HepG2 (cell line): ENCODE results near the gene S1PR5. TPM values are rescaled to one million over a fixed set of nuclear protein-coding genes. Genes with fewer than 3 reads are reported as not detected.

Experiments used
- ATRX ChIP-seq: sonication (generic); formaldehyde crosslinking; IDR thresholded peaks from 2 replicates; pipeline ENCODE4 v1.4.0; 2020; ENCODE audit warnings: missing genetic modification reagents, borderline replicate concordance
- CBX2 ChIP-seq, 2 experiments: fragments of 200-600 bp in 1 of 2; sonication (generic); formaldehyde crosslinking in 1 of 2; IDR thresholded peaks; 2 replicates each; pipeline versions ENCODE4 v1.7.0 to v1.8.1; 2018 to 2022; ENCODE audit warnings: low read depth in 2 of 2, low read length in 1 of 2, mild to moderate bottlenecking in 1 of 2, missing genetic modification reagents in 1 of 2
- CBX5 ChIP-seq: sonication (generic); formaldehyde crosslinking; IDR thresholded peaks from 2 replicates; pipeline ENCODE4 v1.4.0; 2020; ENCODE audit warnings: missing genetic modification reagents, borderline replicate concordance
- GPBP1L1 ChIP-seq: sonication (generic); formaldehyde crosslinking; IDR thresholded peaks from 2 replicates; pipeline ENCODE4 v1.5.0; 2020; ENCODE audit warnings: mild to moderate bottlenecking, missing genetic modification reagents
- HCFC1 ChIP-seq: fragments of 150-350 bp; IDR thresholded peaks from 2 replicates; pipeline ENCODE4 v1.6.1; 2014; ENCODE audit warnings: low read depth, low read length
- HDAC1 ChIP-seq: sonication (generic); formaldehyde crosslinking; IDR thresholded peaks from 2 replicates; pipeline ENCODE4 v1.5.1; 2020; ENCODE audit warnings: mild to moderate bottlenecking, missing genetic modification reagents
- HNF4G ChIP-seq, 2 experiments: sonication (generic) in 1 of 2; formaldehyde crosslinking in 1 of 2; IDR thresholded peaks; 2 replicates each; pipeline versions ENCODE4 v1.4.0 to v1.6.1; 2011 to 2020; ENCODE audit warnings: borderline replicate concordance in 2 of 2, low read depth in 2 of 2, mild to moderate bottlenecking in 2 of 2, low read length in 1 of 2, missing genetic modification reagents in 1 of 2, moderate library complexity in 1 of 2
- KDM1A ChIP-seq: IDR thresholded peaks from 2 replicates; pipeline ENCODE4 v1.6.1; 2016; ENCODE audit warnings: missing compliant biosample characterization
- MYPOP ChIP-seq: sonication (generic); formaldehyde crosslinking; IDR thresholded peaks from 2 replicates; pipeline ENCODE4 v1.8.1; 2023; ENCODE audit warnings: mild to moderate bottlenecking, moderate library complexity, missing genetic modification reagents
- NKX3-1 ChIP-seq: sonication (generic); formaldehyde crosslinking; IDR thresholded peaks from 2 replicates; pipeline ENCODE4 v1.5.0; 2020; ENCODE audit warnings: missing genetic modification reagents
- SP140L ChIP-seq: sonication (generic); formaldehyde crosslinking; IDR thresholded peaks from 2 replicates; pipeline ENCODE4 v1.4.0; 2020; ENCODE audit warnings: missing genetic modification reagents, borderline replicate concordance
- TAF1 ChIP-seq: sonication (generic); formaldehyde crosslinking; IDR thresholded peaks from 2 replicates; pipeline ENCODE4 v1.4.0; 2020; ENCODE audit warnings: missing genetic modification reagents
- ZHX1 ChIP-seq: sonication (generic); formaldehyde crosslinking; IDR thresholded peaks from 2 replicates; pipeline ENCODE4 v1.8.1; 2022; ENCODE audit warnings: low read depth, mild to moderate bottlenecking, missing genetic modification reagents
- ZIK1 ChIP-seq: sonication (generic); formaldehyde crosslinking; IDR thresholded peaks from 2 replicates; pipeline ENCODE4 v1.5.0; 2020; ENCODE audit warnings: mild to moderate bottlenecking, low read depth, missing genetic modification reagents, borderline replicate concordance
- ZMYM3 ChIP-seq: sonication (generic); formaldehyde crosslinking; IDR thresholded peaks from 2 replicates; pipeline ENCODE4 v1.5.1; 2020; ENCODE audit warnings: mild to moderate bottlenecking, missing genetic modification reagents
- ZNF121 ChIP-seq: sonication (generic); formaldehyde crosslinking; IDR thresholded peaks from 2 replicates; pipeline ENCODE4 v1.5.0; 2020; ENCODE audit warnings: mild to moderate bottlenecking, missing genetic modification reagents
- ZNF230 ChIP-seq: sonication (generic); formaldehyde crosslinking; IDR thresholded peaks from 2 replicates; pipeline ENCODE4 v1.4.0; 2020; ENCODE audit warnings: mild to moderate bottlenecking, missing genetic modification reagents
- ZNF234 ChIP-seq: sonication (generic); formaldehyde crosslinking; conservative IDR thresholded peaks from 2 replicates; pipeline ENCODE4 v1.5.1; 2020; ENCODE audit warnings: mild to moderate bottlenecking, missing genetic modification reagents
- ZNF317 ChIP-seq: sonication (generic); formaldehyde crosslinking; IDR thresholded peaks from 2 replicates; pipeline ENCODE4 v1.5.0; 2020; ENCODE audit warnings: mild to moderate bottlenecking, missing genetic modification reagents
- ZNF383 ChIP-seq: sonication (generic); formaldehyde crosslinking; IDR thresholded peaks from 2 replicates; pipeline ENCODE4 v1.4.0; 2020; ENCODE audit warnings: missing genetic modification reagents, mild to moderate bottlenecking, borderline replicate concordance
- ZNF556 ChIP-seq: sonication (generic); formaldehyde crosslinking; IDR thresholded peaks from 2 replicates; pipeline ENCODE4 v1.4.0; 2020; ENCODE audit warnings: mild to moderate bottlenecking, missing genetic modification reagents, borderline replicate concordance
- ZNF792 ChIP-seq: IDR thresholded peaks from 2 replicates; pipeline ENCODE4 v1.6.1; 2016
- ZSCAN22 ChIP-seq: sonication (generic); formaldehyde crosslinking; IDR thresholded peaks from 2 replicates; pipeline ENCODE4 v1.4.0; 2020; ENCODE audit warnings: mild to moderate bottlenecking, missing genetic modification reagents
- polyA plus RNA-seq, 8 experiments: library from polyadenylated mRNA; depleted of rRNA in 3 of 8; stranded (reverse) in 7 of 8; unstranded in 1 of 8; fragments of >200 nt; fragmentation: Illumina TruSeq in 4 of 8; extraction: Trizol in 4 of 8; gene quantifications; 2 replicates each; pipeline versions ENCODE4 v1.2.1 to v1.2.3, GENCODE V29; 2011 to 2016; ENCODE audit warnings: low read depth in 4 of 8, missing spikeins in 1 of 8, mixed read lengths in 1 of 8; ENCODE audit not compliant: insufficient read depth in 1 of 8
- total RNA-seq, 5 experiments: library from RNA; depleted of rRNA; stranded (reverse); fragments of >200 nt; fragmentation: Illumina TruSeq; extraction: Trizol; gene quantifications; 2 replicates each; pipeline ENCODE4 v1.2.3, GENCODE V29; 2016; ENCODE audit warnings: low read depth in 1 of 5

The S1PR5 gene
- total and polyA plus RNA-seq, 2 of the 13 experiments (the other 11 are each of a cell fraction or from before 2014, with no cell fraction given), result 0.04 TPM; not detected in 1

- peak; percentile 85 for TF ChIP-seq MYPOP (CRISPR knock-in tag)
- no peak for TF ChIP-seq ZNF317 (CRISPR knock-in tag)
- no peak for TF ChIP-seq ZHX1
- TF ChIP-seq CBX2 (IDR thresholded peaks at IDR 0.05; ENCODE audit: low read depth, low read length), result no peak
- TF ChIP-seq CBX2 (CRISPR knock-in tag; IDR thresholded peaks at IDR 0.05; ENCODE audit: low read depth), result peak; percentile 56; the same call in 1 of the 2 replicates
- TF ChIP-seq GPBP1L1 (CRISPR knock-in tag), result no peak
- peak; percentile 99 for TF ChIP-seq ZNF792 (CRISPR knock-in tag)
- 0 out of 2 replicates have a peak, but pooled peaks have one; percentile 55 for TF ChIP-seq ZNF234 (CRISPR knock-in tag)
- peak; percentile 76 for TF ChIP-seq NKX3-1
- TF ChIP-seq SP140L (CRISPR knock-in tag), result no peak
- TF ChIP-seq ZNF121 (CRISPR knock-in tag), result no peak
- peak; percentile 92 for TF ChIP-seq HDAC1 (CRISPR knock-in tag)
- peak; percentile 93; the same call in 1 of the 2 replicates for TF ChIP-seq ZNF230 (CRISPR knock-in tag)
- no peak for TF ChIP-seq KDM1A (CRISPR knock-in tag)
- peak; percentile 87; the same call in 1 of the 2 replicates for TF ChIP-seq CBX5
- TF ChIP-seq TAF1 (CRISPR knock-in tag), result peak; percentile 92
- peak; percentile 94; the same call in 1 of the 2 replicates for TF ChIP-seq ZIK1 (CRISPR knock-in tag)
- no peak for TF ChIP-seq ZMYM3 (CRISPR knock-in tag)
- TF ChIP-seq ATRX (CRISPR knock-in tag), result no peak
- TF ChIP-seq HNF4G (IDR thresholded peaks at IDR 0.05; ENCODE audit: borderline replicate concordance, low read depth, low read length), result no peak
- TF ChIP-seq HNF4G (CRISPR knock-in tag; IDR thresholded peaks at IDR 0.05; ENCODE audit: borderline replicate concordance, low read depth), result no peak
- TF ChIP-seq ZNF556 (CRISPR knock-in tag), result no peak
- TF ChIP-seq ZNF383 (CRISPR knock-in tag), result no peak
- 0 out of 2 replicates have a peak, but pooled peaks have one; percentile 14 for TF ChIP-seq HCFC1
- no peak for TF ChIP-seq ZSCAN22 (CRISPR knock-in tag)
Measured at GRCh38 chr19:10565567-10566407, 48.5 kb upstream of the S1PR5 start, which contains the start of gene KRI1 (continued).
